ENCODE data around the gene PBX1. TPM values are rescaled to one million over a fixed set of nuclear protein-coding genes. Genes with fewer than 3 reads are reported as not detected.

PBX1 gene
- total and polyA plus RNA-seq, 2 of the 4 experiments (the other 2 are of a cell fraction): 13.9 to 17.9 TPM

DNA sequence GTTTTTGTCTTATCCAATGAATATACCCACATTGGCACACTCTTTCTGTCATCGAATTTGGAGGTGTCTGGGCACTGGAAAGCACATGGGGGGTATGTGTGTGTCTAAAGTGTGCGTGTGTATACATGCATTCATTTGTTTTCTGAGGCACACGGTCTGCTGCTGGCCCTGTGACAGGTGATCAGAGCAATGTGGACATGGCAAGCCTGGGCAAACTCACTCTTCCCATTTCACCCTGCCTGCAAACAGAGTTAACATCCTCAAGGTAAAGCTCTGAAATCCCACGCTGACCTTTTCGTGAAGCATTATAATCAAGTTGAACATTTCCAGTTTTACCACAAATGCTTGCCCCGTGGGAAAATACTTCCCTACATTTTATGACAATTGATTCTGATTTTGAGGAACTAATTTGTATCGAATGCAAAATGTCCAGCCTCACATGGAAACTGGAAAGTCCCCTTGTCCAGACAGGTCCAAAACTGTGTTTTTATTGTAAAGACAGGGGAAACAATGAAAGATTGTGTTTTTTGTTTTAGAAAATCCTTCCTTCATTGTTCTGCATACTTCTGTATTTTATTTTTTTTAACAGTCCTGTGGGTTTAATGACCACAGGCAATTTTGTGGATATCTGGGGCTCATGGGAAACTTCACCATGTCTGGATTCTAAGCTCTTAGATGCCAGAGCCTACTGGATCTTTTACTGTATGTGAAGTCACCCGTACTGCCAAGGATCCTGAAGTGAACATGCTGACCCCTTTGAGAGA is 160.9 kb downstream of the PBX1 start:
- Histone ChIP-seq H3K4me1 (ENCODE audit: control insufficient read depth, insufficient read depth, low read length) (peaks cover 23% of the 10 kb centered on the region), H3K9me3 (ENCODE audit: control insufficient read depth, insufficient read depth, low read length) (no peaks in the 10 kb centered on the region), H2AFZ (replicated peaks; ENCODE audit: low read length, poor library complexity) (no peak overlapping the region), H2AK5ac (ENCODE audit: low read depth, low read length) (peak overlapping the region; percentile 44; the same call in 1 of the 2 replicates), H3K9me1 (ENCODE audit: insufficient read depth, low read length) (peaks cover 12% of the 10 kb centered on the region; the same call in 1 of the 2 replicates), H4K8ac (ENCODE audit: low read depth in 2 of 2, low read length in 2 of 2) (no peak overlapping the region), H3K79me1 (ENCODE audit: low read depth in 1 of 2, low read length in 2 of 2) (peaks cover 2 to 15% of the 10 kb centered on the region in 2 experiments; a peak in 3 of 4 replicates), H2BK20ac (ENCODE audit: low read depth, low read length) (peak overlapping the region; percentile 8; the same call in 1 of the 2 replicates), H3K4me3 (ENCODE audit: insufficient read depth, low read depth, low read length) (no peak overlapping the region), H4K20me1 (ENCODE audit: insufficient read depth, low read length) (no peaks in the 10 kb centered on the region), H3K4me2 (ENCODE audit: low read depth, low read length) (no peak overlapping the region), H3K56ac (ENCODE audit: extremely low read depth, insufficient read depth, low read length) (no peak overlapping the region), H2BK15ac (ENCODE audit: low read depth, low read length) (no peak overlapping the region), H3K14ac (replicated peaks; ENCODE audit: low read depth, low read length) (0 out of 2 replicates have a peak overlapping the region, but pooled peaks have one; percentile 30), H4K5ac (ENCODE audit: low read depth, low read length) (no peak overlapping the region), H2BK120ac (ENCODE audit: low read depth, low read length) (no peak overlapping the region), H3K18ac (ENCODE audit: low read depth, low read length) (0 out of 2 replicates have a peak overlapping the region, but pooled peaks have one; percentile 29), H3K36me3 (ENCODE audit: control insufficient read depth, insufficient read depth, low read length) (no peaks in the 10 kb centered on the region), H2BK5ac (ENCODE audit: low read depth, low read length, poor library complexity, severe bottlenecking) (no peak overlapping the region), H3K4ac (ENCODE audit: low read depth, low read length) (peak overlapping the region; percentile 30), H3K27me3 (ENCODE audit: control insufficient read depth, insufficient read depth, low read length) (no peaks in the 10 kb centered on the region), H3K23ac (ENCODE audit: low read depth, low read length) (0 out of 2 replicates have a peak overlapping the region, but pooled peaks have one; percentile 11), H2AK9ac (replicated peaks; ENCODE audit: low read depth, low read length, poor library complexity) (no peak overlapping the region), H3K27ac (ENCODE audit: insufficient read depth, low read length) (no peak overlapping the region), H4K91ac (ENCODE audit: insufficient read depth, low read depth, low read length) (no peak overlapping the region), H3K9ac (ENCODE audit: low read depth, low read length) (no peak overlapping the region)
- dilution Hi-C loops (cut with HindIII; ENCODE audit: low sequenced_read_pairs, unreplicated experiment): no loop called here
- in situ Hi-C loops (cut with MboI; ENCODE audit: low sequenced_read_pairs): no loop called here
- no TSS peak for BruUV-seq (replicated peaks)
- POLR2A ChIA-PET (ENCODE audit: unreplicated experiment): no interaction called here
- WGBS, 2 experiments (ENCODE audit: extremely low coverage in 2 of 2, insufficient read length in 1 of 2): no CpG with 5 or more reads among the region's 8 CpGs
- DNase-seq (no peak), ATAC-seq (ENCODE audit: low read depth) (no peak)
- intact Hi-C loops (cut with micrococcal nuclease): no loop called here
- CTCF ChIA-PET: interaction anchor here (0.6 kb wide), 1 partner anchor 105 kb away, joined by 3 read pairs; no protein-coding TSS in a partner anchor
- TF ChIP-seq MAZ (IDR thresholded peaks at IDR 0.05; ENCODE audit: borderline replicate concordance, low read depth, low read length) (no peak), SMC3 (IDR thresholded peaks at IDR 0.05; ENCODE audit: low read depth, low read length) (no peak), CHD1 (IDR thresholded peaks at IDR 0.05; ENCODE audit: low read depth, low read length) (no peak), BHLHE40 (IDR thresholded peaks at IDR 0.05; ENCODE audit: low read depth, low read length) (no peak), POLR2A (IDR thresholded peaks at IDR 0.05; ENCODE audit: low read depth, low read length) (no peak), RFX5 (IDR thresholded peaks at IDR 0.05; ENCODE audit: low read depth, low read length) (no peak), FOS (IDR thresholded peaks at IDR 0.05; ENCODE audit: low read depth, low read length) (no peak), MAFK (IDR thresholded peaks at IDR 0.05; ENCODE audit: low read depth, low read length) (no peak), RAD21 (IDR thresholded peaks at IDR 0.05; ENCODE audit: low read length) (no peak), MXI1 (IDR thresholded peaks at IDR 0.05; ENCODE audit: borderline replicate concordance, low read depth, low read length) (no peak), RCOR1 (IDR thresholded peaks at IDR 0.05; ENCODE audit: insufficient replicate concordance, low read length) (no peak), NFE2L2 (IDR thresholded peaks at IDR 0.05; ENCODE audit: low read depth, low read length) (no peak)
- TF ChIP-seq, protein P1, sequence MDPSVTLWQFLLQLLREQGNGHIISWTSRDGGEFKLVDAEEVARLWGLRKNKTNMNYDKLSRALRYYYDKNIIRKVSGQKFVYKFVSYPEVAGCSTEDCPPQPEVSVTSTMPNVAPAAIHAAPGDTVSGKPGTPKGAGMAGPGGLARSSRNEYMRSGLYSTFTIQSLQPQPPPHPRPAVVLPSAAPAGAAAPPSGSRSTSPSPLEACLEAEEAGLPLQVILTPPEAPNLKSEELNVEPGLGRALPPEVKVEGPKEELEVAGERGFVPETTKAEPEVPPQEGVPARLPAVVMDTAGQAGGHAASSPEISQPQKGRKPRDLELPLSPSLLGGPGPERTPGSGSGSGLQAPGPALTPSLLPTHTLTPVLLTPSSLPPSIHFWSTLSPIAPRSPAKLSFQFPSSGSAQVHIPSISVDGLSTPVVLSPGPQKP (IDR thresholded peaks at IDR 0.05; ENCODE audit: borderline replicate concordance, low read depth, low read length): no peak
- TF ChIP-seq, protein P2, sequence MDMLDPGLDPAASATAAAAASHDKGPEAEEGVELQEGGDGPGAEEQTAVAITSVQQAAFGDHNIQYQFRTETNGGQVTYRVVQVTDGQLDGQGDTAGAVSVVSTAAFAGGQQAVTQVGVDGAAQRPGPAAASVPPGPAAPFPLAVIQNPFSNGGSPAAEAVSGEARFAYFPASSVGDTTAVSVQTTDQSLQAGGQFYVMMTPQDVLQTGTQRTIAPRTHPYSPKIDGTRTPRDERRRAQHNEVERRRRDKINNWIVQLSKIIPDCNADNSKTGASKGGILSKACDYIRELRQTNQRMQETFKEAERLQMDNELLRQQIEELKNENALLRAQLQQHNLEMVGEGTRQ (IDR thresholded peaks at IDR 0.05; ENCODE audit: low read depth, low read length): no peak
- TF ChIP-seq, protein P3, sequence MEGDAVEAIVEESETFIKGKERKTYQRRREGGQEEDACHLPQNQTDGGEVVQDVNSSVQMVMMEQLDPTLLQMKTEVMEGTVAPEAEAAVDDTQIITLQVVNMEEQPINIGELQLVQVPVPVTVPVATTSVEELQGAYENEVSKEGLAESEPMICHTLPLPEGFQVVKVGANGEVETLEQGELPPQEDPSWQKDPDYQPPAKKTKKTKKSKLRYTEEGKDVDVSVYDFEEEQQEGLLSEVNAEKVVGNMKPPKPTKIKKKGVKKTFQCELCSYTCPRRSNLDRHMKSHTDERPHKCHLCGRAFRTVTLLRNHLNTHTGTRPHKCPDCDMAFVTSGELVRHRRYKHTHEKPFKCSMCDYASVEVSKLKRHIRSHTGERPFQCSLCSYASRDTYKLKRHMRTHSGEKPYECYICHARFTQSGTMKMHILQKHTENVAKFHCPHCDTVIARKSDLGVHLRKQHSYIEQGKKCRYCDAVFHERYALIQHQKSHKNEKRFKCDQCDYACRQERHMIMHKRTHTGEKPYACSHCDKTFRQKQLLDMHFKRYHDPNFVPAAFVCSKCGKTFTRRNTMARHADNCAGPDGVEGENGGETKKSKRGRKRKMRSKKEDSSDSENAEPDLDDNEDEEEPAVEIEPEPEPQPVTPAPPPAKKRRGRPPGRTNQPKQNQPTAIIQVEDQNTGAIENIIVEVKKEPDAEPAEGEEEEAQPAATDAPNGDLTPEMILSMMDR (conservative IDR thresholded peaks at IDR 0.05; ENCODE audit: low read depth, low read length): no peak
